Urinary bladder (tissue), 4 donors: ENCODE data around the gene TMEM143. TPM values are rescaled to one million over a fixed set of nuclear protein-coding genes. Genes with fewer than 3 reads are reported as not detected.
"Not testable (repeated sequence)": the region's sequence is repeated elsewhere in the genome, so short reads cannot be mapped to it uniquely, and the experiment has no call there.

Source experiments
- DNase-seq: peaks from one replicate; pipeline ENCODE4 v3.0.0-alpha.2; 2015; ENCODE audit errors: extremely low spot score
- H3K27ac ChIP-seq: one replicate; pipeline ENCODE4 v1.5.1; 2013; ENCODE audit warnings: low read depth, mild to moderate bottlenecking, moderate library complexity
- H3K36me3 ChIP-seq: one replicate; pipeline ENCODE4 v1.6.1; 2013; ENCODE audit warnings: mild to moderate bottlenecking, moderate library complexity; ENCODE audit not compliant: insufficient read depth
- H3K4me1 ChIP-seq: one replicate; pipeline ENCODE4 v1.6.1; 2013; ENCODE audit warnings: mild to moderate bottlenecking, moderate library complexity; ENCODE audit not compliant: insufficient read depth
- H3K4me3 ChIP-seq: one replicate; pipeline ENCODE4 v1.5.1; 2013; ENCODE audit warnings: low read depth, low read length
- WGBS: extraction: QIAGEN DNeasy Blood & Tissue Kit; methylation state at CpG from one replicate; pipeline ENCODE4 v1.1.7; 2013; 5-methylcytosine and 5-hydroxymethylcytosine counted together
- polyA plus RNA-seq: library from polyadenylated mRNA; stranded (reverse); fragments of 200-250 nt; gene quantifications from one replicate; pipeline ENCODE4 v1.2.3, GENCODE V29; 2013
- total RNA-seq: library from RNA; depleted of rRNA; stranded (reverse); fragments of >200 nt; gene quantifications from one replicate; pipeline ENCODE4 v1.2.3, GENCODE V29; 2014
- donor health status: healthy with polysubstance abuse.
- donor health status: healthy.

TMEM143 gene
- total and polyA plus RNA-seq, 2 donors: 4.3 to 10.2 TPM

DNA sequence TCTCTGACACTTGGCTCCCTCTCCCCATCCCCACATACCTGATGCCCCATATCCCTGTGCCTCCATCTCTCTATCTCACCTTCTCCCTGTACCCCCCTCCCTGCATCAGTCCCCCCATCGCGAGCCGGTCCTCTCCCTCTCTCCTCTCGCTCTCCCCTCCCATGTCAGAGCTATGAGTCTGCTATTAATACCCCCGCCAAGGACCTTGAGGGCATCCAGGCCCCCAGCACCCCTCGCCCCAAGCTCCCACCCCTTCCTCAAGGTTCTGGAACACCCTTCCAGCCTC lies 31.4 kb upstream of the TMEM143 start:
- no peaks in the 10 kb centered on the region for H3K36me3 ChIP-seq
- peaks cover 1% of the 10 kb centered on the region for H3K4me1 ChIP-seq
- no peak overlapping the region for H3K27ac ChIP-seq
- no peak overlapping the region for H3K4me3 ChIP-seq
- DNase-seq: no peak
- WGBS: 17% methylated on average over 6 of the region's 6 CpGs

DNA sequence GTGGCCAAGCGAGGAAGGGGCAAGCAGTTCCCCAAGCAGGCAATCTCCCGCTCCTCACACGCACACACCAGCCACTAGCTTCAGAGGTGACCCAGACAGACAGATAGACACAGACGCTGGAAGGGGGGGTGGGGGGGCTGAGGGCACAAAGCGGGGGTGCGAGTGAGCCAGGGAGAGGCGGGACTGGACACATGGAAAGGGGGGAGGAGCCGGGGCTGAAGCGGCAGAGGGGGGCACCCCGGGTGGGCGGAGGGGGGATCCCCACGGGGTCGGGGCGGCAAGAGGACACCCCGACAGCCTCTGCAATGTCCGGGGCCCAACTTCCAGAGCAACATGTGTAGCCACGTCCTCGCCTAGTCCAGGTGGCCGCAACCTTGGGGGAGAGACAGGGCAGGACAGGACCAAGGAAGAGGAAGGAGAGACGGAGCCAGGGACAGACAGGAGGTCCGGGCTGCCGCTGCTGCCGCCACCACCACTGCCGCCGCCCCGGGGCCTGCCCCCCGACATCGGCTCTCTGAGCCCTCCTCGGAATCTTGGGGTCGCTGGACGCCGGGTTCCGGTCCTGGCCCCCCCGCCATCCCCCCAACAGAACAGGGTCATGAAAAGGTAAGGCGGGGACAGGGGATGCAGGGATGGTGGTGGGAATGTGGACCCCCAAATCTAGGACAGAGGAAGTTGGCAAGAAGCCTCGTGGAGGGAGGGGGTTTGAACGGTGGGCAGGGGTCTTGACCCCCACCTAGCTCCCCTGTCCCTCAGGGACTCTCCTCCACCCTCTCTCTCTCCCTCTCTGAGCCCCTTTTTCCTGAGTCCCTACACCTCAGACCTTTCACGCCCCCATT lies 30.8 kb upstream of the TMEM143 start:
- H3K4me1 ChIP-seq: no peaks in the 10 kb centered on the region

DNA sequence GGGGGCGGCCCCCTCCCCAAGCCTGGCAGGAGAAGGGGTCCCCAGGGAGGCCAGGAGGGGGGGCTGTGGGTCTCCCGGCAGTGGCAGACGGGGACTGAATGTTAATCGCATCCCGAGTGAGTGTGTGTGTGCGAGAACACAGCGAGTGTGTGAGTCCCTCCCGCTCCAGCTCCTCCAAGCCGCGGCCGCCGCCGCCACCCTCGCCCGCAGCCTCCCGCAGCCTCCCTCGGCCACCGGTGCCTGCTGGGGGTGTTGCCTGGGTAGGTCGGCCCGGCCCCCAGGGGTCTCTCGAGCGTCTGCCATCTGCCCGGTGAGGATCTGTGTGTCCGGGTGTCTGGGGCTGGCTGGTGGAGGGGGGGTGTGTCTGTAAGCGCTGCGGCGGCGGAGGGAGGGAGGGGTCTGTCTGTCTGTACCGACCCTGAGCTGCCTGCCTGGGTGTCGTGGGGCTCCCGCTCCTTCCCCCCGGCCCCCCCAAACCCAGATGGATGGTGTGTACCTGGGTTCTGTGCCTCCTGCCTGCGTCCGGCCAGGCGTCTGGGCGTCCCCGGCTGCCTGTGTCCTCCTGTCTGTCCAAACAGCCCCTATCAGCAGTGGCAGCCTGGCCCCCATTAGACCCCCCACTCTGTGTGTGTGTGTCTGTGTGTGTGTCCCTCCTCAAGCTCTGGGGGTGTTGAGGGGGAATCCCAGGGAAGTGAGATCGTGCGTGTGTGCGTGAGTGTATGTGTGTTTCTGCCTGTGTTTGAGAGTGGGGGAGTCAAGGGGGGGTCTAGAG lies 30.0 kb upstream of the TMEM143 start, which contains the start of gene GRIN2D:
GRIN2D (plus strand) TSS at position 110 of the 772 bp plus-strand sequence. CDS start 4,725 bp downstream, outside the sequence.
- Histone ChIP-seq H3K4me1 (no peaks in the 10 kb centered on the region), H3K27ac (no peak within 1 kb of the TSS), H3K4me3 (no peak within 1 kb of the TSS), H3K36me3 (no peaks in the 10 kb centered on the region)
- 2% methylated on average over 40 of the region's 40 CpGs for WGBS
- DNase-seq: no peak

More for the DNA sequence above, 30.8 kb upstream of the TMEM143 start:
- Histone ChIP-seq H3K4me3 (no peak overlapping the region), H3K27ac (no peak overlapping the region), H3K36me3 (no peaks in the 10 kb centered on the region)
- no peak for DNase-seq
- 4% methylated on average over 38 of the region's 38 CpGs for WGBS

DNA sequence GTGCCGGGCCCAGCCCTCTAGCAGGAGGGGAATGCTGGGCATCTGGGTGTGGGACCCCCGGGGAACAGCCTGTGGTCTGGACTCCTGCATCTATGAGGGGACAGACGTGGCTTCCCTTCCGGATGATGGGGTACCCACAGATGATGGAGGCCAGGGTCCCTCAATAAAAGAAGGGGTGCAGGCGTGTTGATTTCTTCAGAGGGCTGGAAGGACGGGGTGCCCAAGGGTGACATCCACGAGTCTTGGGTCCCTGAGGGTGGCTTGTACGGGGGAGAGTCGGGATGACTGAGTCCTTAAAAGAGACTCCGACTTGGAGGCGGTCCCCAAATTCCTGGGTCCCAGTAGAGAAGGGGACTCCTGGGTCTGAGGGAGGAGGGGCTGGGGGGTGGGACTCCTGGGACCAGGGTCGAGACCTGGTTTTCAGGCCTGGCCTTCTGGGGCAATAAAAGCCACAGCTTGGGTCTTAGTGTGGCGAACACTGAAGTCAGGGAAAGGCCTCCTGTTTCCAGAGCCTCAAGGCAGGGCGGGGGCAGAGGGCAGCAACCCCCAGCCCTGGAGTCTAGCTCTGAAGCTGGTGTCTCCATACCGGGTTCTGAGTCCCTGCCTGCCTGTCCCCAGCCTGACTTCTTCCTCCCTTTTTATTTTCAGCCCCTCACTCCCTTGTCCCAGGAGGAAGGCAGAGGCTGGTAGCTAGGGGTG lies 29.3 kb upstream of the TMEM143 start:
- Histone ChIP-seq H3K27ac (no peak overlapping the region), H3K4me3 (no peak overlapping the region), H3K4me1 (no peaks in the 10 kb centered on the region), H3K36me3 (no peaks in the 10 kb centered on the region)
- WGBS: 81% methylated on average over 15 of the region's 15 CpGs
- no peak for DNase-seq

DNA sequence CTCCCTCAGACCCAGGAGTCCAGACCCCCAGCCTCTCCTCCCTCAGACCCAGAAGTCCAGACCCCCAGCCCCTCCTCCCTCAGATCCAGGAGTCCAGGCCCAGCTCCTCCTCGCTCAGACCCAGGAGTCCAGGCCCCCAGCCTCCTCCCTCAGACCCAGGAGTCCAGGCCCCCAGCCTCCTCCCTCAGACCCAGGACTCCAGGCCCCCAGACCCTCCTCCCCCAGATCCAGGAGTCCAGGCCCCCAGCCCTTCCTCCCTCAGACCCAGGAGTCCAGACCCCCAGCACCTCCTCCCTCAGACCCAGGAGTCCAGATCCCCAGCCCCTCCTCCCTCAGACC lies 28.2 kb upstream of the TMEM143 start:
- 56% methylated on average over 1 of the region's 1 CpG for WGBS
- not testable (repeated sequence) for DNase-seq, H3K27ac ChIP-seq, H3K36me3 ChIP-seq, H3K4me1 ChIP-seq, H3K4me3 ChIP-seq

DNA sequence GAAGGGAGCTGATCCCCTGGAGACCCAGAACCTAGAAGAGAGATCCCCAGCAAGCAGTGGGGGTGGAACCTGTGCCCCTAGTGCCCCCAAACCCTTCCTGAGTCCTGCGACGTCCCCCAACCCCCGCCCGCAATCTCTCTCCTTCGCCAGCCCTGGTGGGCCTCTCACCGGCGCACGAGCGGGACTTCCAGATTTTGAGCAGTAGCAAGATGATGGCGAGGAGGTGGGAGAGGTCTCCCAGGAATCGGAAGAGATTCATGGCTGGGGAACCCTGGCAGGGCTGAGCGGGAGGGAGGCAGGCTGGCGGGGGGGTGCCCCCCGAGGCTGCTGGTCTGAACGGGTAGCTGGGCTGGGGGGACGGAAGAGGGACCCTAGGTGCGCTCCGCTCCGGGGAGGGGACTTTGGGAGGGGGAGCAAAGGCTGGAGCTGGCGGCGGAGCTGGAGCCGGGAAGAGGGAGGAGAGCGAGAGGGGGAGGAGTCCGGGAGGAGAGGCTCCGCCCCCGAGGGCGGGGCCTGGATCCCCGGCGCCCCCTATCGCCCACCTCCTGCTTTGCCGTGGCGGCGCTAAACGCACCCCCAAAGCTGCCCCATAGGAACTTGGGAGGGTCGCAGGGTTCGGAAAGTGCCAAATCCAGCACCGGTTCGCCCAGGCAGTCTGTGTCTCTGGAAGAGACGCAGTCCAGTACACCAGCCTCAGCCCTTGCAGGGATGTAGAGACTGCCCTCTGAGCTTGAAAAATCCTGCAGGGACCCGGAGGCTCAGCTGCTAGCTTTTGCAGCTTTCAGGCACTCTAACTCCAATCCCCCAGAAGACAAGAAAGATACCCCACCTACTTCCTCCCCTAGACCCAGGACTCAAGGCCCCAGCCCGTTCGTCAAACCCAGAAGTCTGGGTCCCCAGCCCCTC lies 27.6 kb upstream of the TMEM143 start, which contains the start of gene KDELR1:
KDELR1 (minus strand) TSS at position 452 of the 906 bp plus-strand sequence; CDS start at position 259, 193 bp downstream.
- Histone ChIP-seq H3K36me3 (no peaks in the 10 kb centered on the region), H3K4me1 (no peaks in the 10 kb centered on the region), H3K4me3 (peak within 1 kb of the TSS; percentile 93), H3K27ac (peak within 1 kb of the TSS; percentile 69)
- no peak for DNase-seq
- 5% methylated on average over 42 of the region's 42 CpGs for WGBS

DNA sequence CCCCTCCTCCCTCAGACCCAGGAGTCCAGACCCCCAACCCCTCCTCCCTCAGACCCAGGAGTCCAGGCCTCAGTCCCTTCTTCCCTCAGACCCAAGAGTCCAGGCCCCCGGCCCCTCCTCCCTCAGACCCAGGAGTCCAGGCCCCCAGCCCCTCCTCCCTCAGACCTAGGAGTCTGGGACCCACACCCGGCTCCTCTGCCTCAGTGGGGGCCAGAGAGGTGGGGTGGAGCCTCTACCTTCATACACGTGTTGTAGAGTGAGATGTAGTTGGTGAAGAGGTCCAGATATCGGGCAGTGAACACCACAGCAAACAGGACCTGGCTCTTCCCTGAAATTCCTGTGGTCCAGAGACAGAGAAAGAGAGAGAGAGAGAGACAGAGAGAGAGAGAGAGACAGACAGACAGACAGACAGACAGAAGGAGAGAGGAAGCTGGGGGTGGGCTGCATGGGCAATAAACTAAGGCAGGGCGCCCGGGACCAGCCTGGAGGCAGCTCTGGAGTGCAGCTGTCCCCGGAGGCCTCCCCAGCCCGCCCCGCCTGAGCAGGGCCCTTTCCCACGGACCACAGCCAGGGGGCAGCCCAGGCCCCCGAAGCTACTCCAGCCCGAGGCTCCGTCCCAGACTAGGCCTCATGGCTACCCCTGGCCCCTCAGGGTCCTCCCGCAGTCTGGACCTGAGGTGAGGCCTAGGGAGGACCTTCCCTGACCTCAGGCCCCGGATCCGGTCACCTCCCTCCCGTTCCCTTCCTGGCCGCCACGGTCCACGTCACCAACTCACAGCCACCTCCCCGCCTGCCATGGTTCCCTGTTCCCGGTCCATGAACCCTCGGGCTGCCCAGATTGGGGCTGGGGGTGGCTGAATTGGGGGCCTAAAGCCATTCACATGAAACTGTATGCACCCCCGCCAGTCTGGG lies 26.7 kb upstream of the TMEM143 start:
- H3K4me1 ChIP-seq: no peaks in the 10 kb centered on the region
- H3K36me3 ChIP-seq: no peaks in the 10 kb centered on the region
- peak overlapping the region; percentile 69 for H3K27ac ChIP-seq
- no peak for DNase-seq
- 3% methylated on average over 24 of the region's 24 CpGs for WGBS
- H3K4me3 ChIP-seq: peak overlapping the region; percentile 93

DNA sequence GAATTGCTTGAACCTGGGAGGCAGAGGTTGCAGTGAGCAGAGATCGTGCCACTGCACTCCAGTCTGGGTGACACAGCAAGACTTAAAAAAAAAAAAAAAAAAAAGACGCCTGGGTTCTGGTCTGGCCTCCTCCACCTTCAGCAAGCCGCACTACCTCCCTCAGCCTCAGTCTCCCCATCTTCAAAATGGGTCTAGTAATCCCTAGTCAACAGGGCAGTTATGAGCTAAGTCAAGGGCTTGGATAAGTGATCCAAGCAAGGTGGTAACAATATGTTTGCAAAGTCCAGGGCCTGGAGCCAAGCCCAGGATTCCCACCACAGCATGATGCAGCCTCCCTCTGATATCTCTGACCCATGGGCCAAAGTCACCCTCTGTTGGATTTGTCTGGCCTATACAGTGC lies 23.2 kb upstream of the TMEM143 start:
- no peaks in the 10 kb centered on the region for H3K4me1 ChIP-seq
- 93% methylated on average over 3 of the region's 3 CpGs for WGBS
- H3K27ac ChIP-seq: no peak overlapping the region
- no peak overlapping the region for H3K4me3 ChIP-seq
- H3K36me3 ChIP-seq: peaks cover 3% of the 10 kb centered on the region
- DNase-seq: no peak

DNA sequence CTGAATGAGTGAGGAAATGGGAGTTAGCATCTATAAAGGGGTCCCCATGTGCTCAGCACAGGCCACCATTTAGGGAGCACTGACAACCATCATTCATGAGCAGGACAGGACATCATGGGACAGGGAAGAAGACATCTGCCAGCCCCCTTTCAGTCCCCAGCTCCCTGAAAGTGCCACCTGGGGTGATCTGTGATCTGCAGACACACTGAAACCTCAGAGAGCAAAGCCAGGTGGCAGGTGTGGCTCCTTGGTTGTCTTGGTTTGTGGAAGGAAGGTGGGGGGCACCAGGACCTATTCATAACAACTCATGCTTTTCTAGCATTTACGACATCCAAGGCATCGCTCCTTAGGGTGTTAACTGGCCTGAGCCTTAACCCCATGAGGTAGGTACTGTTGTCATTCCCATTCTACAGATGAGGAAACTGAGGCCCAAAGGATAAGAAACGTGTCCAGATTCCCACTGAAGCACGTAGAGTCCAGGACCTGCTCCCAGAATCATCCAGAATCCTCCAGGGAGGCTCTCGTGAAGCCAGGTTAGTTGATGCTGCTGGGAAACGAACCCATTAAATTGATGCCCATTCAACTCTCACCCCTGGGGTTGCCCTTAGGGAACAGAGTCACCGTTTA lies 21.8 kb upstream of the TMEM143 start:
- Histone ChIP-seq H3K4me3 (no peak overlapping the region), H3K36me3 (peaks cover 3% of the 10 kb centered on the region), H3K4me1 (no peaks in the 10 kb centered on the region), H3K27ac (no peak overlapping the region)
- WGBS: 83% methylated on average over 7 of the region's 7 CpGs
- no peak for DNase-seq

DNA sequence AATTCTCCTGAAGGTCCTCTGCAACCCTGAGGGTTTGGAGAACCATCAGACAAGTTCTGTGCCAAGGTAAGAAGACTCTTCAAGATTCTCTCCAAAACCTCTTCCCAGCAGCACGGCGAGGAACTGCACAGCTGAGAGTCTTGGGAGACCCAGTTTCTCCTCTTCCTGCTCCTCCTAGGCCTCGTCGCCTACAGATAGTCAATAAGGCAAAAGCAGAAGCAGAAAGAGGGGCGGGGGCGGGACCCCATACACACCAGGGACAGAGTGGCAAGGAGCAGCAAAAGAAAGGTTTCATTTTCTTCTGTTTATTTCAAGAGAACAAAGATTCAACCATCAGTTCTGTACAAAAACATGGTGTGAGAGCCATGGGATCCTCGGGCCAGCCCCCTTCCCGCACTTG lies 18.5 kb upstream of the TMEM143 start:
- 96% methylated on average over 8 of the region's 8 CpGs for WGBS

DNA sequence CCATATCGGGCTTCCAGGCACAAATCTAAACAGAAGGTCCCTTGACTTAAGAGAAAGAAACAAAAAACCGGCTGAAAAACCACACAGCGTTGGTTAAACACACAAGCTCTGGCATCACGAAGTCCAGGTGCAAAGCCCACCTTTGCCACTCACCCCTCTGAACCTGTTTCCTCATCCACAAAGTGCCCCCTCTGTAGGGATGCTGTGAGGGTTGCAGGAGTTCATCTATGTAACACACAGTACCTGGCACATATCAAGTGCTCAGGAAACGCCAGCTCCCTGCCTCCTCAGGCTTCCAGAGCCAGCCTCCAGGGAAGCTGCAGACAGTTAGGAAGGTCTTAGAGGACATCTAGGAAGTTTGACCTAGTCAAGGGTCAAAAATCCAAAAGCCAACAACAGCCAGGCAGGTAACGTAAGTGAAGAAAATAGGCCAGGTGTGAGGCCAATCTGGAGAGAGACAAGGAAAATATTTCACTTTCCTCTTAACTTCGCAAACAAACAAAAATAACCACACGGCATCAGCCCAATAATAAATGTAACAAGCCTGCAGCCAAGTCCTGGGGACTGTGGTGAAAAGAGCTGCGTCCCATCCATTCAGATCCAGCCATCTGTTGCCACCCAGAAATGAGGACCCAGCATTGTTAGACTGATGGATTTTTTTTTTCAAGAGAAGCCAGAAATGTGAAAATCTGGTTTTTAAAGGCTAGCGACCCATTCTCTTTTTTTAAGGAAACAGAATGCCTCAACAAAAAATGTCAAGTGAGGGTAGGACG lies 17.6 kb upstream of the TMEM143 start:
- Histone ChIP-seq H3K27ac (no peak overlapping the region), H3K36me3 (peaks cover 3% of the 10 kb centered on the region), H3K4me3 (no peak overlapping the region), H3K4me1 (no peaks in the 10 kb centered on the region)
- WGBS: 86% methylated on average over 11 of the region's 11 CpGs
- no peak for DNase-seq

More for the DNA sequence above, 18.5 kb upstream of the TMEM143 start:
- no peaks in the 10 kb centered on the region for H3K4me1 ChIP-seq
- no peak overlapping the region for H3K27ac ChIP-seq
- H3K4me3 ChIP-seq: no peak overlapping the region
- peaks cover 3% of the 10 kb centered on the region for H3K36me3 ChIP-seq
- DNase-seq: no peak
